Measurements from ENCODE around the gene GRPEL1. TPM values are rescaled to one million over a fixed set of nuclear protein-coding genes. Genes with fewer than 3 reads are reported as not detected.

GRPEL1 gene
- polyA plus RNA-seq, 1 donor from 2014 or later: 28.5 TPM

GRCh38 chr4:7078025-7078424 lies 10.2 kb upstream of the GRPEL1 start:
- H3K27me3 ChIP-seq (ENCODE audit: insufficient read depth, low read depth, low read length): no peaks in the 10 kb centered on the region
- no peaks in the 10 kb centered on the region for H4K20me1 ChIP-seq (ENCODE audit: insufficient read depth)
- H3K9me2 ChIP-seq (ENCODE audit: insufficient read depth, low read length): no peaks in the 10 kb centered on the region
- H3K4me3 ChIP-seq (ENCODE audit: low read length): no peak overlapping the region
- no peaks in the 10 kb centered on the region for H3K79me2 ChIP-seq (replicated peaks; ENCODE audit: insufficient read depth, low read length)
- no peaks in the 10 kb centered on the region for H3F3A ChIP-seq (ENCODE audit: insufficient read depth, low read length, poor library complexity, severe bottlenecking)
- H3K9ac ChIP-seq (ENCODE audit: low read length): no peak overlapping the region
- H3K27ac ChIP-seq (ENCODE audit: low read length): no peak overlapping the region
- no peak for TF ChIP-seq RAD21 (conservative IDR thresholded peaks at IDR 0.05)
- no peak for TF ChIP-seq POLR2AphosphoS5 (IDR thresholded peaks at IDR 0.05)
- TF ChIP-seq REST (IDR thresholded peaks at IDR 0.05; ENCODE audit: borderline replicate concordance): no peak
- no peak for TF ChIP-seq MXI1 (conservative IDR thresholded peaks at IDR 0.05; ENCODE audit: poor library complexity, severe bottlenecking)
- TF ChIP-seq TAF1 (IDR thresholded peaks at IDR 0.05; ENCODE audit: low read depth): no peak
- no peak for TF ChIP-seq CTCF (IDR thresholded peaks at IDR 0.05; ENCODE audit: poor library complexity, severe bottlenecking)
- TF ChIP-seq EZH2 (IDR thresholded peaks at IDR 0.05; ENCODE audit: borderline replicate concordance, insufficient read depth, low read length, poor library complexity, severe bottlenecking): no peak
- no peak for TF ChIP-seq SMC3 (conservative IDR thresholded peaks at IDR 0.05; ENCODE audit: poor library complexity)
- TF ChIP-seq EP300 (conservative IDR thresholded peaks at IDR 0.05; ENCODE audit: poor library complexity, severe bottlenecking): no peak
- H2AFZ ChIP-seq (ENCODE audit: low read depth, low read length): no peak overlapping the region
- H3K9me3 ChIP-seq (ENCODE audit: low read length): no peaks in the 10 kb centered on the region
- H3K4me2 ChIP-seq (ENCODE audit: low read length): no peak overlapping the region
- H3K36me3 ChIP-seq (ENCODE audit: insufficient read depth, low read length): no peaks in the 10 kb centered on the region

GRCh38 chr4:7077371-7077770 lies 9.5 kb upstream of the GRPEL1 start:
- H3K9me3 ChIP-seq (ENCODE audit: low read length): no peaks in the 10 kb centered on the region
- no peaks in the 10 kb centered on the region for H3F3A ChIP-seq (ENCODE audit: insufficient read depth, low read length, poor library complexity, severe bottlenecking)
- H3K9me2 ChIP-seq (ENCODE audit: insufficient read depth, low read length): no peaks in the 10 kb centered on the region
- no peak for TF ChIP-seq SMC3 (conservative IDR thresholded peaks at IDR 0.05; ENCODE audit: poor library complexity)
- no peak for TF ChIP-seq CTCF (IDR thresholded peaks at IDR 0.05; ENCODE audit: poor library complexity, severe bottlenecking)
- no peak for TF ChIP-seq POLR2AphosphoS5 (IDR thresholded peaks at IDR 0.05)
- no peak for TF ChIP-seq RAD21 (conservative IDR thresholded peaks at IDR 0.05)
- no peak for TF ChIP-seq MXI1 (conservative IDR thresholded peaks at IDR 0.05; ENCODE audit: poor library complexity, severe bottlenecking)
- no peak for TF ChIP-seq REST (IDR thresholded peaks at IDR 0.05; ENCODE audit: borderline replicate concordance)
- no peak for TF ChIP-seq EP300 (conservative IDR thresholded peaks at IDR 0.05; ENCODE audit: poor library complexity, severe bottlenecking)
- TF ChIP-seq TAF1 (IDR thresholded peaks at IDR 0.05; ENCODE audit: low read depth): no peak
- TF ChIP-seq EZH2 (IDR thresholded peaks at IDR 0.05; ENCODE audit: borderline replicate concordance, insufficient read depth, low read length, poor library complexity, severe bottlenecking): no peak
- no peaks in the 10 kb centered on the region for H3K36me3 ChIP-seq (ENCODE audit: insufficient read depth, low read length)
- no peak overlapping the region for H3K27ac ChIP-seq (ENCODE audit: low read length)
- H3K9ac ChIP-seq (ENCODE audit: low read length): no peak overlapping the region
- no peak overlapping the region for H3K4me2 ChIP-seq (ENCODE audit: low read length)
- no peak overlapping the region for H3K4me3 ChIP-seq (ENCODE audit: low read length)
- no peaks in the 10 kb centered on the region for H4K20me1 ChIP-seq (ENCODE audit: insufficient read depth)
- H3K27me3 ChIP-seq (ENCODE audit: insufficient read depth, low read depth, low read length): no peaks in the 10 kb centered on the region
- H2AFZ ChIP-seq (ENCODE audit: low read depth, low read length): no peak overlapping the region
- H3K79me2 ChIP-seq (replicated peaks; ENCODE audit: insufficient read depth, low read length): no peaks in the 10 kb centered on the region

Measured in neural cell (in vitro differentiated cells).